GM12801 (cell line): ENCODE data around the gene GDF15.

Experiments
- TF ChIP-seq, protein P1 (sequence below): IDR thresholded peaks from one replicate; pipeline ENCODE4 v1.5.1; 2011; ENCODE audit warnings: control low read depth; ENCODE audit not compliant: insufficient read length; ENCODE audit errors: extremely low read depth

Gene GDF15

DNA sequence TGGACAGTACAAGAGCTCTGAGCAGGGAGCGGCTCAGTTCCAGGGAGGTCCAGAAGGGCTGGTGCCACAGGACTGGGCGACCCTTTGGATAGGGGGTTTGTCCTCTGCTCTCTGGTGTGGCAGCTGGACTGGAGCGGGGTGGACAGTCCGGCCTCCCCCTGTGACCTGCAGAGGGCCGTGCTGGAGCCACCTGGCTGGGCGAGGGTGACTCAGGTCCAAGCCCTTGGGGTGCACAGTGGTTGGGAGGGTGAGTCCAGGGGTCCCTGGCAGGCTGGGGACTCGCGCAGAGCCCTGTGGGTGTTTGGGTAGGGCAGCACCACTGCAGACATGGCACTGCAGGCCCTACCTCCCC lies 40.4 kb downstream of the GDF15 start:
- TF ChIP-seq, protein P1, sequence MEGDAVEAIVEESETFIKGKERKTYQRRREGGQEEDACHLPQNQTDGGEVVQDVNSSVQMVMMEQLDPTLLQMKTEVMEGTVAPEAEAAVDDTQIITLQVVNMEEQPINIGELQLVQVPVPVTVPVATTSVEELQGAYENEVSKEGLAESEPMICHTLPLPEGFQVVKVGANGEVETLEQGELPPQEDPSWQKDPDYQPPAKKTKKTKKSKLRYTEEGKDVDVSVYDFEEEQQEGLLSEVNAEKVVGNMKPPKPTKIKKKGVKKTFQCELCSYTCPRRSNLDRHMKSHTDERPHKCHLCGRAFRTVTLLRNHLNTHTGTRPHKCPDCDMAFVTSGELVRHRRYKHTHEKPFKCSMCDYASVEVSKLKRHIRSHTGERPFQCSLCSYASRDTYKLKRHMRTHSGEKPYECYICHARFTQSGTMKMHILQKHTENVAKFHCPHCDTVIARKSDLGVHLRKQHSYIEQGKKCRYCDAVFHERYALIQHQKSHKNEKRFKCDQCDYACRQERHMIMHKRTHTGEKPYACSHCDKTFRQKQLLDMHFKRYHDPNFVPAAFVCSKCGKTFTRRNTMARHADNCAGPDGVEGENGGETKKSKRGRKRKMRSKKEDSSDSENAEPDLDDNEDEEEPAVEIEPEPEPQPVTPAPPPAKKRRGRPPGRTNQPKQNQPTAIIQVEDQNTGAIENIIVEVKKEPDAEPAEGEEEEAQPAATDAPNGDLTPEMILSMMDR = no peak

DNA sequence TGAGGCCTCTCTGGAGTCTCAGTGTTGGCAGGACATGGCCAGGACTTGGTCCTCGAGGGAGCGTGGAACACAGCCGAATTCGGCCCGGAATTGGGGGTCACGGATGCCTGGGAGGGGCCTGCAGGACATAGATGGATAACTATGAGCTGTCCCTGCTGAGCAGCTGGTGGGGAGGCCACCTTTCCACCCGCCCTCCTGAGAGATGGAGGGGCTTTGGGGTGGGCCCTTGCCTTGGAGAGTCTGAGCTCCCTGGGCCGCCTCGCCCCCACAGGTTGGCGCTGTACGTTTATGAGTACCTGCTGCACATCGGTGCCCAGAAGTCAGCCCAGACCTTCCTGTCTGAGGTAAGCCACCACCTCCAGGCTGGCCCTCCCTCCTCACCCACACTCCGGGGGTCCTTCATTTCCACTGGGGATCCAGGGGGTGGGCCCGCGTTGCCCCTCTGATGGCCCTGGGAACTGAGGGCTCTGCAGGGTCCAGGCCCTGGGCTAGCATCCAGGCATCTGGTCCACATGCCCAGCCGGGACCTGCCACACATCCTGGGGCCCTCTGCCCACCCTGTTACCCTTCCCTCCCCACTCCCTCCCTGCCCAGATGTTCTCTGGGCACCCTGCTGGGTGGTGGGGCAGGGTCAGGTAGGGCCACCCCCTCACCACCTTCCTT lies 41.3 kb downstream of the GDF15 start:
- TF ChIP-seq, protein P1 = no peak

DNA sequence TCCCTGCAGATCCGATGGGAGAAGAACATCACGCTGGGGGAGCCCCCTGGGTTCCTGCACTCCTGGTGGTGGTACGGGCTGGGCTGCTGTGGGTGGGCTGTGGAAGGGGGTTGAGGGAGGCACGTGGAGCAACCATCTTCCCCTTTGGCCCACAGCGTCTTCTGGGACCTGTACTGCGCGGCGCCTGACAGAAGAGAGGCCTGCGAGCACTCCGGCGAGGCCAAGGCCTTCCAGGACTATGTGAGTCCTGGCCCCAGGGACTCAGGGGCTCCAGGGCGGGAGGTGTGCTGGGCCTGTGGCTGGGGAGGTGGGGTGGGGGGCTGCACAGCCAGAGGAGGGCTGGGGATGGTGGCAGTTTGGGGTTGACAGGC lies 41.8 kb downstream of the GDF15 start:
- TF ChIP-seq, protein P1 = no peak

DNA sequence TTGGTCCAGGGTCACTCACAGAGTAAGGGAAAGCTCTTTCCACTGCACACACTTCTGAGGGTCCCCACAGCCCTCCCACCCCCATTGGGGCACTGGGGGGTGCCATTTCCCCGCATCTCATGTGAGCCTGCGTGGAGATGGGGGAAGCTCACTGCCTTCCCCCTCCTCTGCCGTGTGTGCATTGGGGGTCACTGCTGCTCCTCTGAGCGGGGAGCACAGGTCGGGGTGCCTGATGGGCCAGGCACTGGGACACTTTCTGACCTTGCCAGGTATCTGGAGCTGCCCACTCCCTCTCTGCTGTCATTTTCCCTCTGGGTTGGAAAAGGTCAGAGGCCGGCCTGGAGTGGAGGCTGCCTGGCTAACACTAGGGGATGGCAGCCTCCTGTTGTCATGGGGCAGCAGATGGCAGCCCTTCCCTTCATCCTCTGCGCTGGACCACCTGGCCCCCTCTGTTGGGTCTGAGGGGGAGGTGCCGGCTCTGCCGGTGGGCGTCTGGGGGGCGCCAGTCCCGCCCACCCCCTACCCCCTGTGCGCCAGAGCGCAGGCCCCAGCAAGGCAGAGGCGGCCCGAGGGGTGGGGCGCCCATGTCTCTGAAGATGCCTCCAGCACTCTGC lies 42.3 kb downstream of the GDF15 start:
- TF ChIP-seq, protein P1 = no peak

DNA sequence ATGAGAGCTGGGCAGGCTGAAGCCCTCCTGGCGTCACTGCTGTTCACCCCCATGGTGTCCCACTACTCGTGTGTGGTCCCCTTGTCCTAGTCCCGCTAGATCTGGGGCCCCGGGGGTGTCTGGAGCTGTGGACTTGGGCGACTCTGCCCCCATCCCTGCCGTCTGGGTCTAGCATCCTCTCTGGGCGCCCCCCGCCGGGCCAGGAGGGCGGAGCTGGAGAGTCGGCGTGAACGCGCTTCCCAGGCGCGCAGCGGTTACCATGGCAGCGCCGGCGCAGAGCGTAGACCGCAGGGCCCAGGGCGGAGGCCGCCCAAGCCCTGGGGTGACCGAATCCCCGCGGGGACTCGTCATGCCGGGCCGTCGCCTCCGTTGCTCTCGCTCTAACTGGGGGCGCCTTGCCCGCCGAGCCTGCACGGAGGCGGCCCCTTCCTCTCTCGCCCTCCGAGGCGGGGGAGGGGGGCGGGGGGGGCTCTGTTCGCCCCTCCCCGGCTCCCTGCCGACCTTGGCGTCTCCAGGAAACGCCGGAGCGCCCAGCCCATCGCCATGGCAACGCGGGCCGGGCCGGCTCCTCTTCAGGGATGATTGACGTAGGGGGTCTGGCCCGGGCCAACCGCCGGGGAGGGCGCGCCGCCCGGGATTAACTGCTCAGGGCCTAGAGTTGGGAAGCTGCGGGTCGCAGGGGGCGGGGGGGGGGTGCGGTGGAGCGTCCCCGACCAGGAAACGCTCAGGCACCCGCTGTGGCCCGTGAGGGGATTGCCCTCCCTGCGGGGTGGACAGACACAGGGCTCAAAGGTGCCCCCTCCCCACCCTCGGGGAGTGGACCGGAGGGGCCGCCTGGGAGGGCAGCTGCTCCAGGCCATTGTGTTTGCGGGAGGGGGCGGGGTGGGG lies 43.1 kb downstream of the GDF15 start:
- TF ChIP-seq, protein P1 = no peak

DNA sequence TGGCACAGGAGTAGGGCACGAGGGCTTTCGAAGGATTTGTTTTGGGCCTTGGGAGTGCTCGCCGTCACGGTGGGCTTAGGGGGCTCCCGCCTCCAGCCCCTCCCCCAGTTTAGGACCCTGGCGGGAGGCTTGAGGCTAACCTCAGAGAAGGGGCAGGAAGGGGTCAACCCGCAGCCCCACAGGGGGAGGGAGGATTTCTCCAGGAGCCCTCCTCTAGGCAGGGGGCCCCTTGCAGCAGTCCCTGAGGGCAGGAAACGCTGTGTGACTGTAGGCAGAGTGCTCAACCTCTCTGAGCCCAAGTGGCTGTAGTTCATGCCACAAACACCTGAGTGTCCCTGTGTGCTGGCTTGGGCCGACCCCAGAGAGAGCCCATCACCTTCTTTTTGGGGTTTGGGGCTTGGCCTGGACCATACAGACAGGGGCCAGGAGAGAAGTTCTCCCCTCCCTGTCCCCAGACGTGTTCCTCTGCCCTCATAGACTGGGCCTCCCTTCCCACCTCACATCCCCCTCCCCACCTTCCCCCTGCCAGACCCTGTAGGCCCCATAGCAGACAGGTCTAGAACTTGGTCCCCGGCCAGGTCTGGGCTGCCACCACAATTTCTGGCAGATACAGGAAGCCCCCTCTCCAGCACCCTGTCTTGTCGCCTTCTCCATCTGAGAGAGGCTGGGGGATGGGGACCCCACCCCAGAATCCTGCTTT lies 43.9 kb downstream of the GDF15 start:
- TF ChIP-seq, protein P1 = no peak
